K562 (cell line): ENCODE results near the gene ZNF426. TPM values are rescaled to one million over a fixed set of nuclear protein-coding genes. Genes with fewer than 3 reads are reported as not detected.

Experiments
- CREM ChIP-seq: IDR thresholded peaks from 2 replicates; pipeline ENCODE4 v1.6.1; 2014; ENCODE audit warnings: antibody characterized with exemption, low read depth
- CTBP1 ChIP-seq: fragments of 450-650 bp; IDR thresholded peaks from 2 replicates; pipeline ENCODE4 v1.6.1; 2016; ENCODE audit warnings: borderline replicate concordance
- EP400 ChIP-seq: fragments of 450-650 bp; IDR thresholded peaks from 2 replicates; pipeline ENCODE4 v1.6.1; 2017; ENCODE audit warnings: antibody characterized with exemption, mild to moderate bottlenecking, moderate library complexity
- ETV6 ChIP-seq, 3 experiments: fragments of 150-350 bp in 1 of 3; sonication (generic) in 1 of 3; formaldehyde crosslinking in 1 of 3; IDR thresholded peaks; 2 replicates each; pipeline versions ENCODE4 v1.6.1 to v1.8.0; 2014 to 2022; ENCODE audit warnings: borderline replicate concordance in 2 of 3, low read depth in 2 of 3, antibody characterized with exemption in 1 of 3, low read length in 1 of 3, mild to moderate bottlenecking in 1 of 3, missing genetic modification reagents in 1 of 3
- EZH2 ChIP-seq: IDR thresholded peaks from 2 replicates; pipeline ENCODE4 v1.6.1; 2012; ENCODE audit warnings: low read depth, mild to moderate bottlenecking, inconsistent platforms, low read length, borderline replicate concordance
- FOXA1 ChIP-seq: fragments of 450-650 bp; IDR thresholded peaks from 2 replicates; pipeline ENCODE4 v1.6.1; 2016; ENCODE audit warnings: mild to moderate bottlenecking, borderline replicate concordance
- JUND ChIP-seq, 2 experiments: IDR thresholded peaks; 2 replicates in 1 of 2; 3 replicates in 1 of 2; pipeline ENCODE4 v1.6.1; 2011; ENCODE audit warnings: borderline replicate concordance in 2 of 2, low read depth in 2 of 2, low read length in 2 of 2, improper control_type of control experiment in 1 of 2, missing biosample characterization in 1 of 2, missing genetic modification characterization in 1 of 2, missing genetic modification reagents in 1 of 2
- KLF13 ChIP-seq: fragments of 450-650 bp; IDR thresholded peaks from 2 replicates; pipeline ENCODE4 v1.6.1; 2016; ENCODE audit warnings: missing genetic modification characterization, low read depth, mild to moderate bottlenecking, missing compliant biosample characterization, moderate library complexity, borderline replicate concordance
- L3MBTL2 ChIP-seq: fragments of 450-650 bp; IDR thresholded peaks from 2 replicates; pipeline ENCODE4 v1.6.1; 2016; ENCODE audit warnings: mild to moderate bottlenecking, moderate library complexity
- MAFF ChIP-seq: IDR thresholded peaks from 2 replicates; pipeline ENCODE4 v1.6.1; 2012; ENCODE audit warnings: low read length, improper control_type of control experiment
- MTA1 ChIP-seq: fragments of 450-650 bp; IDR thresholded peaks from 2 replicates; pipeline ENCODE4 v1.6.1; 2017; ENCODE audit warnings: borderline replicate concordance
- NR2F6 ChIP-seq: fragments of 450-650 bp; formaldehyde crosslinking; IDR thresholded peaks from 2 replicates; pipeline ENCODE4 v1.4.0; 2020; ENCODE audit warnings: mild to moderate bottlenecking
- RCOR1 ChIP-seq, 2 experiments: IDR thresholded peaks; 2 replicates each; pipeline ENCODE4 v1.6.1; 2012; ENCODE audit warnings: low read depth in 2 of 2, low read length in 2 of 2, borderline replicate concordance in 1 of 2, improper control_type of control experiment in 1 of 2
- TCF7L2 ChIP-seq: fragments of 150-350 bp; IDR thresholded peaks from 2 replicates; pipeline ENCODE4 v1.6.1; 2016; ENCODE audit warnings: low read depth, mild to moderate bottlenecking, low read length, moderate library complexity
- TCFL5 ChIP-seq: fragments of 250-450 bp; sonication (Bioruptor Pico); conservative IDR thresholded peaks from 2 replicates; pipeline ENCODE4 v1.6.1; 2021; ENCODE audit warnings: mild to moderate bottlenecking, moderate library complexity, matching md5 sums
- ZNF212 ChIP-seq: fragments of 450-650 bp; formaldehyde crosslinking; IDR thresholded peaks from 2 replicates; pipeline ENCODE4 v1.4.0; 2020; ENCODE audit warnings: mild to moderate bottlenecking
- ZNF77 ChIP-seq: fragments of 250-450 bp; sonication (Bioruptor Pico); IDR thresholded peaks from 2 replicates; pipeline ENCODE4 v1.5.0; 2020
- polyA plus RNA-seq, 8 experiments: library from polyadenylated mRNA; depleted of rRNA in 4 of 8; stranded (reverse) in 5 of 8; unstranded in 3 of 8; fragments of >200 nt; fragmentation: Nextera tagmentation in 2 of 8; fragmentation: Illumina TruSeq in 1 of 8; extraction: Ambion mirVana in 2 of 8; extraction: Trizol in 1 of 8; gene quantifications; 2 replicates each; pipeline versions ENCODE4 v1.2.1 to v1.2.3, GENCODE V29; 2011 to 2014; ENCODE audit warnings: inconsistent platforms in 1 of 8, missing spikeins in 1 of 8
- total RNA-seq, 7 experiments: library from RNA; depleted of rRNA in 6 of 7; stranded (reverse); fragments of >200 nt in 6 of 7; fragmentation: Illumina TruSeq in 2 of 7; extraction: Trizol in 2 of 7; gene quantifications; 2 replicates each; pipeline versions ENCODE4 v1.2.1 to v1.2.3, GENCODE V29; 2011 to 2021; ENCODE audit warnings: low replicate concordance in 1 of 7
- TF ChIP-seq, protein P1 (sequence below), 2 experiments: IDR thresholded peaks; 2 replicates each; pipeline ENCODE4 v1.6.1; 2011; ENCODE audit warnings: borderline replicate concordance in 1 of 2, control low read depth in 1 of 2, low read depth in 1 of 2, low read length in 1 of 2, mild to moderate bottlenecking in 1 of 2, mixed read lengths in 1 of 2, moderate library complexity in 1 of 2; ENCODE audit not compliant: insufficient read depth in 1 of 2, insufficient read length in 1 of 2, poor library complexity in 1 of 2, severe bottlenecking in 1 of 2; ENCODE audit errors: extremely low read depth in 1 of 2
- TF ChIP-seq, protein P2 (sequence below): fragments of 450-650 bp; IDR thresholded peaks from 2 replicates; pipeline ENCODE4 v1.6.1; 2016; ENCODE audit warnings: borderline replicate concordance
- TF ChIP-seq, protein P3 (sequence below): sonication (generic); formaldehyde crosslinking; IDR thresholded peaks from 2 replicates; pipeline ENCODE4 v1.8.1; 2022; ENCODE audit warnings: missing genetic modification reagents

Gene ZNF426
- total and polyA plus RNA-seq, 9 of the 15 experiments (the other 6 are each of a cell fraction or from before 2014, with no cell fraction given): 3.2 to 14.3 (median 6.9) TPM

DNA sequence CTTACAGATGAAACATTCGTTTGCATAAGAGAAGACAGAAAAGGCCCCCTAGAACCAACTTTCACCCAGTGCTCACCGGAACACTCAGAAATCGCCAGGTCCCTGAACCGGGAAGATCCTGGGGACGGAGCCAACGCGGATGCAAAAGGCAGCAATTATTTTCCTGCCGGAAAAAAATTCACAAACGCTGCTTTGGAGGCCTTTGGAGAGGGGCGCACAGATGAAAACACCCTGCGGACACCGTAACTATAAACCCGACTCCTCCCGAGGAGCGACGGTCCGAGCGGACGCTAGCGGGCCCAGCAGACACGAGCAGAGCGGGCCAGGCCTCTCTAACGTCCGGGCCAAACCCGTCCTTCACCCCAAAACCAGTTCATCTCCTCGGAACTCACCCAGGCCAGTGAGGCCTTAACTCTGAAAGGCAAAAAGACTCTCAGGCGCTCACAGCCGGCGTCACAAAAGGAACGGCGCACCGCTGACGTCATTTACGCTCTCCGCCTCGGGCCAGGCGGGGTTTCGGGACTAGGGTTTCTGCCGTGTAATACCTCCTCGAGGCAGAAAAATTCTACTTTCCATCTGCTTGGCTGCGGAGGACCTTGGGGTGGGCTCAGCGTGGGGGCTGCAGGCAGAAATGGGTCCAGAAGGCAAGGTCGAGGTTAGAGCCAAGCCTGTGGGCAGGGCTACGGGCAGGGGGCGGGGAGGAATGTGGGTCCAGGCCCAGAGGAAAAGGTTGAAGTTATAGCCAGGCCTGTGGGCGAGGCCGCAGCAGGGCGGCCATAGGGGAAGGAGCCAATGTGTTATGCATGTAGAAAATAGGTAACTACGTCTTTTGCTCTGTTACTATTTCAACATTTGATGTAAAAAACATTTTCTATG, at the start of gene ZNF426 (continued):
- TF ChIP-seq, protein P1, sequence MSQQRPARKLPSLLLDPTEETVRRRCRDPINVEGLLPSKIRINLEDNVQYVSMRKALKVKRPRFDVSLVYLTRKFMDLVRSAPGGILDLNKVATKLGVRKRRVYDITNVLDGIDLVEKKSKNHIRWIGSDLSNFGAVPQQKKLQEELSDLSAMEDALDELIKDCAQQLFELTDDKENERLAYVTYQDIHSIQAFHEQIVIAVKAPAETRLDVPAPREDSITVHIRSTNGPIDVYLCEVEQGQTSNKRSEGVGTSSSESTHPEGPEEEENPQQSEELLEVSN (IDR thresholded peaks at IDR 0.05; ENCODE audit: borderline replicate concordance in 1 of 2, extremely low read depth in 1 of 2, insufficient read depth in 1 of 2, insufficient read length in 1 of 2, low read depth in 1 of 2, low read length in 1 of 2, poor library complexity in 1 of 2, severe bottlenecking in 1 of 2): peak; percentile 56 to 85
- TF ChIP-seq, protein P2, sequence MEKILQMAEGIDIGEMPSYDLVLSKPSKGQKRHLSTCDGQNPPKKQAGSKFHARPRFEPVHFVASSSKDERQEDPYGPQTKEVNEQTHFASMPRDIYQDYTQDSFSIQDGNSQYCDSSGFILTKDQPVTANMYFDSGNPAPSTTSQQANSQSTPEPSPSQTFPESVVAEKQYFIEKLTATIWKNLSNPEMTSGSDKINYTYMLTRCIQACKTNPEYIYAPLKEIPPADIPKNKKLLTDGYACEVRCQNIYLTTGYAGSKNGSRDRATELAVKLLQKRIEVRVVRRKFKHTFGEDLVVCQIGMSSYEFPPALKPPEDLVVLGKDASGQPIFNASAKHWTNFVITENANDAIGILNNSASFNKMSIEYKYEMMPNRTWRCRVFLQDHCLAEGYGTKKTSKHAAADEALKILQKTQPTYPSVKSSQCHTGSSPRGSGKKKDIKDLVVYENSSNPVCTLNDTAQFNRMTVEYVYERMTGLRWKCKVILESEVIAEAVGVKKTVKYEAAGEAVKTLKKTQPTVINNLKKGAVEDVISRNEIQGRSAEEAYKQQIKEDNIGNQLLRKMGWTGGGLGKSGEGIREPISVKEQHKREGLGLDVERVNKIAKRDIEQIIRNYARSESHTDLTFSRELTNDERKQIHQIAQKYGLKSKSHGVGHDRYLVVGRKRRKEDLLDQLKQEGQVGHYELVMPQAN: peak; percentile 16; the same call in 1 of the 2 replicates
- TF ChIP-seq TCFL5 (CRISPR knock-in tag): no peak
- TF ChIP-seq ZNF212: no peak
- no peak for TF ChIP-seq MAFF
- 0 out of 2 replicates have a peak, but pooled peaks have one; percentile 44 for TF ChIP-seq TCF7L2
- TF ChIP-seq ZNF77 (CRISPR knock-in tag): no peak
- no peak for TF ChIP-seq RCOR1 (IDR thresholded peaks at IDR 0.05; ENCODE audit: borderline replicate concordance in 1 of 2, low read depth in 2 of 2, low read length in 2 of 2)
- no peak for TF ChIP-seq FOXA1
- no peak for TF ChIP-seq EZH2
- TF ChIP-seq JUND (IDR thresholded peaks at IDR 0.05; ENCODE audit: borderline replicate concordance, low read depth, low read length): peak; percentile 81
- TF ChIP-seq JUND (tag; IDR thresholded peaks at IDR 0.05; ENCODE audit: borderline replicate concordance, low read depth, low read length): peak; percentile 71; the same call in 2 of the 3 replicates
- TF ChIP-seq CREM: peak; percentile 100
- peak; percentile 99 for TF ChIP-seq MTA1
- peak; percentile 98 for TF ChIP-seq L3MBTL2
- no peak for TF ChIP-seq ETV6 (IDR thresholded peaks at IDR 0.05; ENCODE audit: borderline replicate concordance in 1 of 2, low read depth in 2 of 2, low read length in 1 of 2)
- no peak for TF ChIP-seq ETV6 (CRISPR knock-in tag; IDR thresholded peaks at IDR 0.05; ENCODE audit: borderline replicate concordance)
- TF ChIP-seq CTBP1: peak; percentile 24; the same call in 1 of the 2 replicates
- TF ChIP-seq NR2F6 (CRISPR knock-in tag): no peak
- no peak for TF ChIP-seq KLF13 (tag)
- TF ChIP-seq, protein P3, sequence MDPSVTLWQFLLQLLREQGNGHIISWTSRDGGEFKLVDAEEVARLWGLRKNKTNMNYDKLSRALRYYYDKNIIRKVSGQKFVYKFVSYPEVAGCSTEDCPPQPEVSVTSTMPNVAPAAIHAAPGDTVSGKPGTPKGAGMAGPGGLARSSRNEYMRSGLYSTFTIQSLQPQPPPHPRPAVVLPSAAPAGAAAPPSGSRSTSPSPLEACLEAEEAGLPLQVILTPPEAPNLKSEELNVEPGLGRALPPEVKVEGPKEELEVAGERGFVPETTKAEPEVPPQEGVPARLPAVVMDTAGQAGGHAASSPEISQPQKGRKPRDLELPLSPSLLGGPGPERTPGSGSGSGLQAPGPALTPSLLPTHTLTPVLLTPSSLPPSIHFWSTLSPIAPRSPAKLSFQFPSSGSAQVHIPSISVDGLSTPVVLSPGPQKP: no peak
- peak; percentile 89 for TF ChIP-seq EP400
